A549 (cell line): ENCODE data around the gene MAMDC4. TPM values are rescaled to one million over a fixed set of nuclear protein-coding genes. Genes with fewer than 3 reads are reported as not detected.
A peak's percentile ranks its signal among the peaks of the same experiment; 100 is the strongest.
"Not testable (repeated sequence)": the region's sequence is repeated elsewhere in the genome, so short reads cannot be mapped to it uniquely, and the experiment has no call there.

Experiments
- ATAC-seq, 2 experiments: fragments of 200-7000 bp in 1 of 2; fragments of >200 bp in 1 of 2; cut with Nextera tagmentation in 1 of 2; cut with Tn5 transposase in 1 of 2; 3 replicates each; pipeline versions ENCODE4 v1.8.0 to v1.9.1; 2018 to 2020; ENCODE audit warnings: mild to moderate bottlenecking in 1 of 2, moderate library complexity in 1 of 2
- CTCF ChIA-PET: fragments of 300-600 bp; sonication (Branson Sonifier 250); formaldehyde crosslinking; extraction: SDS; loops from one replicate; lab custom pipeline; 2021; ENCODE audit warnings: antibody characterized with exemption, inconsistent platforms; lab: Yijun Ruan, JAX
- POLR2A ChIA-PET: fragments of 350-600 bp; formaldehyde crosslinking; extraction: SDS; loops from one replicate; lab custom pipeline; 2021; ENCODE audit warnings: antibody characterized with exemption, inconsistent platforms; lab: Yijun Ruan, JAX
- DNase-seq, 2 experiments: peaks; one replicate each; pipeline versions ENCODE4 v3.0.0 to v3.0.0-alpha.2; 2011 to 2016; ENCODE audit warnings: low read depth in 1 of 2, low spot score in 1 of 2
- FAIRE-seq: peaks from 2 replicates; lab custom pipeline; 2011; peaks lifted over from hg19 to GRCh38; lab: Jason Lieb, UNC
- H3K27ac ChIP-seq, 2 experiments: fragments of >200 bp; sonication (Bioruptor Twin); formaldehyde crosslinking; 3 replicates each; pipeline ENCODE4 v1.5.1; 2016 to 2017
- H3K4me1 ChIP-seq: fragments of >200 bp; sonication (Bioruptor Twin); formaldehyde crosslinking; 3 replicates; pipeline ENCODE4 v1.6.1; 2016
- H3K4me2 ChIP-seq: fragments of >200 bp; sonication (Bioruptor Twin); formaldehyde crosslinking; 3 replicates; pipeline ENCODE4 v1.6.1; 2016
- H3K4me3 ChIP-seq: fragments of >200 bp; sonication (Bioruptor Twin); formaldehyde crosslinking; 3 replicates; pipeline ENCODE4 v1.5.1; 2016
- H3K9me3 ChIP-seq: fragments of >200 bp; sonication (Bioruptor Twin); formaldehyde crosslinking; 3 replicates; pipeline ENCODE4 v1.6.1; 2016
- EHF ChIP-seq: fragments of 250-450 bp; sonication (Bioruptor Pico); IDR thresholded peaks from 2 replicates; pipeline ENCODE4 v1.5.0; 2020; ENCODE audit warnings: mild to moderate bottlenecking
- ELK1 ChIP-seq: fragments of 150-350 bp; IDR thresholded peaks from 2 replicates; pipeline ENCODE4 v1.6.1; 2014; ENCODE audit warnings: low read depth, mild to moderate bottlenecking, low read length
- ESRRA ChIP-seq: fragments of 150-350 bp; IDR thresholded peaks from 2 replicates; pipeline ENCODE4 v1.6.1; 2014; ENCODE audit warnings: mild to moderate bottlenecking, low read length, borderline replicate concordance
- FOSB ChIP-seq: fragments of 250-450 bp; sonication (Bioruptor Pico); IDR thresholded peaks from 2 replicates; pipeline ENCODE4 v1.5.0; 2020; ENCODE audit warnings: mild to moderate bottlenecking, moderate library complexity
- HDAC2 ChIP-seq: fragments of 200-600 bp; sonication (generic); IDR thresholded peaks from 2 replicates; pipeline ENCODE4 v1.6.1; 2016
- HOXB5 ChIP-seq: fragments of 250-450 bp; sonication (Bioruptor Pico); IDR thresholded peaks from 2 replicates; pipeline ENCODE4 v1.5.0; 2020; ENCODE audit warnings: mild to moderate bottlenecking, moderate library complexity
- KDM1A ChIP-seq: fragments of 200-600 bp; sonication (generic); IDR thresholded peaks from 2 replicates; pipeline ENCODE4 v1.6.1; 2016; ENCODE audit warnings: low read depth, mild to moderate bottlenecking
- KDM5A ChIP-seq: fragments of 200-600 bp; sonication (generic); IDR thresholded peaks from 2 replicates; pipeline ENCODE4 v1.6.1; 2016; ENCODE audit warnings: antibody characterized with exemption, mild to moderate bottlenecking
- MAX ChIP-seq: IDR thresholded peaks from 2 replicates; pipeline ENCODE4 v1.6.1; 2012
- PHF8 ChIP-seq: fragments of 200-600 bp; sonication (generic); IDR thresholded peaks from 2 replicates; pipeline ENCODE4 v1.6.1; 2016; ENCODE audit warnings: low read depth, mild to moderate bottlenecking, antibody characterized with exemption, moderate library complexity, borderline replicate concordance
- POLR2AphosphoS2 ChIP-seq: conservative IDR thresholded peaks from 2 replicates; pipeline ENCODE4 v1.6.1; 2012; ENCODE audit warnings: low read length, improper control_type of control experiment, inconsistent platforms
- RARB ChIP-seq: fragments of 250-450 bp; sonication (Bioruptor Pico); IDR thresholded peaks from 2 replicates; pipeline ENCODE4 v1.8.0; 2021; ENCODE audit warnings: mild to moderate bottlenecking, moderate library complexity
- RFX5 ChIP-seq: fragments of 450-650 bp; IDR thresholded peaks from 2 replicates; pipeline ENCODE4 v1.7.1; 2014; ENCODE audit warnings: antibody characterized with exemption, mild to moderate bottlenecking, moderate library complexity
- SREBF2 ChIP-seq: fragments of 450-650 bp; IDR thresholded peaks from 2 replicates; pipeline ENCODE4 v1.6.1; 2014; ENCODE audit warnings: mild to moderate bottlenecking, moderate library complexity
- TFCP2L1 ChIP-seq: fragments of 250-450 bp; sonication (Bioruptor Pico); IDR thresholded peaks from 2 replicates; pipeline ENCODE4 v1.5.0; 2021; ENCODE audit warnings: mild to moderate bottlenecking
- ZNF302 ChIP-seq: fragments of 250-450 bp; sonication (Bioruptor Pico); IDR thresholded peaks from 2 replicates; pipeline ENCODE4 v1.9.0; 2021; ENCODE audit warnings: inconsistent platforms, mild to moderate bottlenecking, moderate library complexity
- ZSCAN20 ChIP-seq: fragments of 250-450 bp; sonication (Bioruptor Pico); IDR thresholded peaks from 2 replicates; pipeline ENCODE4 v1.8.0; 2022; ENCODE audit warnings: mild to moderate bottlenecking, moderate library complexity
- WGBS: methylation state at CpG from one replicate; pipeline ENCODE4 v1.1.6; 2017; ENCODE audit errors: missing lambda C conversion rate; 5-methylcytosine and 5-hydroxymethylcytosine counted together
- polyA plus RNA-seq, 4 experiments: library from polyadenylated mRNA; depleted of rRNA in 3 of 4; stranded (reverse); fragments of >200 nt; fragmentation: RNase III in 1 of 4; extraction: RNeasy Plus Mini Kit Qiagen cat#74134 plus additional on column Dnase treatment in 1 of 4; gene quantifications; 2 replicates in 3 of 4; 3 replicates in 1 of 4; pipeline ENCODE4 v1.2.3, GENCODE V29; 2011 to 2017
- TF ChIP-seq, protein P1 (sequence below): fragments of 250-450 bp; sonication (Bioruptor Pico); IDR thresholded peaks from 2 replicates; pipeline ENCODE4 v1.5.0; 2020; ENCODE audit warnings: low read depth, mild to moderate bottlenecking, moderate library complexity
- TF ChIP-seq, protein P2 (sequence below): fragments of 200-600 bp; sonication (generic); IDR thresholded peaks from 2 replicates; pipeline ENCODE4 v1.6.1; 2016; ENCODE audit warnings: antibody characterized with exemption, mild to moderate bottlenecking, moderate library complexity

The MAMDC4 gene
- polyA plus RNA-seq, 2 of the 4 experiments (the other 2 are of a cell fraction), result 1.3 to 7.3 TPM

GRCh38 chr9:136863623-136864273 is 11.6 kb downstream of the MAMDC4 start:
- no peak overlapping the region for H3K4me3 ChIP-seq
- DNase-seq (no peak), ATAC-seq (no peak), FAIRE-seq (no peak)
- peaks cover 14% of the 10 kb centered on the region for H3K9me3 ChIP-seq
- peaks cover 47% of the 10 kb centered on the region for H3K4me1 ChIP-seq
- H3K4me2 ChIP-seq, result peak overlapping the region; percentile 97; the same call in 1 of the 3 replicates
- POLR2A ChIA-PET, result interaction anchor here (0.7 to 2.8 kb wide), 2 partner anchors 21 to 38 kb away, joined by 7 to 12 read pairs; no protein-coding TSS in a partner anchor
- CTCF ChIA-PET, result interaction anchor here (0.9 to 7.4 kb wide), 5 partner anchors 9 to 166 kb away, joined by 3 to 45 read pairs (median 6); no protein-coding TSS in a partner anchor
- H3K27ac ChIP-seq, result 0 out of 6 replicates have a peak overlapping the region, but pooled peaks of 1 of the 2 experiments have one; percentile 2
- WGBS, result 93% methylated on average over 12 of the region's 12 CpGs
- no peak for TF ChIP-seq POLR2AphosphoS2

- Histone ChIP-seq H3K4me1 (peaks cover 32% of the 10 kb centered on the region), H3K4me2 (peak overlapping the region; percentile 97), H3K9me3 (peaks cover 18% of the 10 kb centered on the region), H3K27ac (peak overlapping the region; percentile 89 to 99), H3K4me3 (peak overlapping the region; percentile 91)
- TF ChIP-seq HDAC2, result no peak
- no peak for TF ChIP-seq KDM1A
- TF ChIP-seq, protein P1, sequence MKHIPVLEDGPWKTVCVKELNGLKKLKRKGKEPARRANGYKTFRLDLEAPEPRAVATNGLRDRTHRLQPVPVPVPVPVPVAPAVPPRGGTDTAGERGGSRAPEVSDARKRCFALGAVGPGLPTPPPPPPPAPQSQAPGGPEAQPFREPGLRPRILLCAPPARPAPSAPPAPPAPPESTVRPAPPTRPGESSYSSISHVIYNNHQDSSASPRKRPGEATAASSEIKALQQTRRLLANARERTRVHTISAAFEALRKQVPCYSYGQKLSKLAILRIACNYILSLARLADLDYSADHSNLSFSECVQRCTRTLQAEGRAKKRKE, result no peak
- no peak for TF ChIP-seq HOXB5 (CRISPR knock-in tag)
- peak in 1 of 2 experiments; percentile 8; a peak in 3 of 6 replicates for ATAC-seq
- FAIRE-seq, result no peak
- ChIA-PET POLR2A (no interaction called here), CTCF (interaction anchor here (1.0 to 7.4 kb wide), 3 partner anchors 18 to 61 kb away, joined by 3 to 45 read pairs (median 4); no protein-coding TSS in a partner anchor)
- 58% methylated on average over 8 of the region's 11 CpGs for WGBS
- no peak for DNase-seq
These were observed 13.1 kb downstream of the MAMDC4 start for GRCh38 chr9:136865041-136865767.

- peaks cover 27% of the 10 kb centered on the region for H3K4me1 ChIP-seq
- peak overlapping the region; percentile 91 for H3K4me3 ChIP-seq
- peaks cover 23% of the 10 kb centered on the region for H3K9me3 ChIP-seq
- DNase-seq (no peak), FAIRE-seq (no peak), ATAC-seq (peak; percentile 5 to 44; a peak in 4 of 6 replicates)
- no CpG with 5 or more reads among the region's 20 CpGs for WGBS
- TF ChIP-seq ZNF302 (CRISPR knock-in tag), result no peak
- no peak for TF ChIP-seq MAX
- TF ChIP-seq RARB (CRISPR knock-in tag), result no peak
- no peak for TF ChIP-seq TFCP2L1 (CRISPR knock-in tag)
- no peak for TF ChIP-seq KDM5A
- TF ChIP-seq EHF (CRISPR knock-in tag), result no peak
- TF ChIP-seq HOXB5 (CRISPR knock-in tag), result no peak
- TF ChIP-seq, protein P2, sequence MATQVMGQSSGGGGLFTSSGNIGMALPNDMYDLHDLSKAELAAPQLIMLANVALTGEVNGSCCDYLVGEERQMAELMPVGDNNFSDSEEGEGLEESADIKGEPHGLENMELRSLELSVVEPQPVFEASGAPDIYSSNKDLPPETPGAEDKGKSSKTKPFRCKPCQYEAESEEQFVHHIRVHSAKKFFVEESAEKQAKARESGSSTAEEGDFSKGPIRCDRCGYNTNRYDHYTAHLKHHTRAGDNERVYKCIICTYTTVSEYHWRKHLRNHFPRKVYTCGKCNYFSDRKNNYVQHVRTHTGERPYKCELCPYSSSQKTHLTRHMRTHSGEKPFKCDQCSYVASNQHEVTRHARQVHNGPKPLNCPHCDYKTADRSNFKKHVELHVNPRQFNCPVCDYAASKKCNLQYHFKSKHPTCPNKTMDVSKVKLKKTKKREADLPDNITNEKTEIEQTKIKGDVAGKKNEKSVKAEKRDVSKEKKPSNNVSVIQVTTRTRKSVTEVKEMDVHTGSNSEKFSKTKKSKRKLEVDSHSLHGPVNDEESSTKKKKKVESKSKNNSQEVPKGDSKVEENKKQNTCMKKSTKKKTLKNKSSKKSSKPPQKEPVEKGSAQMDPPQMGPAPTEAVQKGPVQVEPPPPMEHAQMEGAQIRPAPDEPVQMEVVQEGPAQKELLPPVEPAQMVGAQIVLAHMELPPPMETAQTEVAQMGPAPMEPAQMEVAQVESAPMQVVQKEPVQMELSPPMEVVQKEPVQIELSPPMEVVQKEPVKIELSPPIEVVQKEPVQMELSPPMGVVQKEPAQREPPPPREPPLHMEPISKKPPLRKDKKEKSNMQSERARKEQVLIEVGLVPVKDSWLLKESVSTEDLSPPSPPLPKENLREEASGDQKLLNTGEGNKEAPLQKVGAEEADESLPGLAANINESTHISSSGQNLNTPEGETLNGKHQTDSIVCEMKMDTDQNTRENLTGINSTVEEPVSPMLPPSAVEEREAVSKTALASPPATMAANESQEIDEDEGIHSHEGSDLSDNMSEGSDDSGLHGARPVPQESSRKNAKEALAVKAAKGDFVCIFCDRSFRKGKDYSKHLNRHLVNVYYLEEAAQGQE, result no peak
- TF ChIP-seq ZSCAN20, result no peak
- TF ChIP-seq FOSB (CRISPR knock-in tag), result no peak
- TF ChIP-seq KDM1A, result no peak
- no peak for TF ChIP-seq SREBF2
- TF ChIP-seq PHF8, result no peak
- TF ChIP-seq ELK1, result no peak
- TF ChIP-seq RFX5, result no peak
- TF ChIP-seq ESRRA, result no peak
- ChIA-PET CTCF (interaction anchor here (7.4 kb wide), 1 partner anchor 18 kb away, joined by 45 read pairs; no protein-coding TSS in a partner anchor), POLR2A (interaction anchor here (0.6 to 1.0 kb wide), 6 partner anchors 9 to 36 kb away, joined by 3 to 11 read pairs (median 4); partner anchors contain the start of genes AJM1 and TRAF2)
- H3K4me2 ChIP-seq, result peak overlapping the region; percentile 97
- H3K27ac ChIP-seq, result peak overlapping the region; percentile 89 to 99
These were observed 13.6 kb downstream of the MAMDC4 start for GRCh38 chr9:136865768-136866103.

DNA sequence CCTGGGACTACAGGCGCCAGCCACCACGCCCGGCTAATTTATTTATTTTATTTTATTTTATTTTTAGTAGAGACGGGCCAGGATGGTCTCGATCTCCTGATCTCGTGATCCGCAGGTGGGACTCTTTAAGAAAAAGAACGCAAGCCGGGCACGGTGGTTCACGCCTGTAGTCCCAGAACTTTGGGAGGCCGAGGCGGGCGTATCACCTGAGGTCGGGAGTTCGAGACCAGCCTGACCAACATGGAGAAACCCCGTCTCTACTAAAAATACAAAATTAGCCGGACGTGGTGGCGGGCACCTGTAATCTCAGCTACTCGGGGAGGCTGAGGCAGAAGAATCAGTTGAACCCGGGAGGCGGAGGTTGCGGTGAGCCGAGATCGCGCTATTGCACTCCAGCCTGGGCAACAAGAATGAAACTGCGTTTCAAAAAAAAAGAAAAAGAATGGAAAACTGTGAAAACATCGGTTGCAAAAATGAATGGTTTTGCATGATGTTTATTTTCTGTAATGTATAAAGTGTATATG is 14.8 kb downstream of the MAMDC4 start:
- POLR2A ChIA-PET, ATAC-seq: not testable (repeated sequence)

More for the DNA sequence above, 14.8 kb downstream of the MAMDC4 start:
- Histone ChIP-seq H3K27ac (peak overlapping the region; percentile 89 to 99), H3K9me3 (peaks cover 33% of the 10 kb centered on the region), H3K4me1 (peaks cover 21% of the 10 kb centered on the region), H3K4me2 (peak overlapping the region; percentile 97), H3K4me3 (peak overlapping the region; percentile 91)
- FAIRE-seq, CTCF ChIA-PET, DNase-seq: not testable (repeated sequence)
- WGBS, result 85% methylated on average over 29 of the region's 29 CpGs
